ENCODE measurements around the gene TCF12.
"Not testable (repeated sequence)": the region's sequence is repeated elsewhere in the genome, so short reads cannot be mapped to it uniquely, and the experiment has no call there.

The TCF12 gene

DNA sequence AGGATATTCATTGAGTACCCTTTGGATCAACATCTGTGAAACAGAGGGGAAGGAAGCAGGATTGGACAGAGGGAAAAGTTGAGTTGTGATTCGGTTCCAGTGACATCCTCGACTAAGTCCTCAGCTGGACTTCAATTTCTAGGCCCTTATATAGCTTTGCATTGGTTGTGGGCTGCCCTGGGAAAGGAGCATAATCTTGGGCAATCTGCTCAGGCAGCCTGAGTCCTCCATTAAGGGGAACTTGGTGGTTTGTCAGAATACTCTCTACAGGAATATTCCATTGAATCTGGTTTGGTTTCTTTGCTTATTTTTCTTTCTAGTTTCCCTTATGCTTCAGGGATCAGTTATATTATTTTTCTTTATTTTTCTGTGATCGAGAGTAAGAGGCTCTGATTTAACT is 94.1 kb downstream of the TCF12 start:
- DNase-seq (ENCODE audit: low read depth in 1 of 2, low spot score in 1 of 2) = peak in 1 of 2 experiments; percentile 72
- H3K27me3 ChIP-seq (ENCODE audit: insufficient read depth, poor library complexity, severe bottlenecking) = no peaks in the 10 kb centered on the region
- no peak overlapping the region for H3K27ac ChIP-seq (replicated peaks)
- TF ChIP-seq, protein P1, sequence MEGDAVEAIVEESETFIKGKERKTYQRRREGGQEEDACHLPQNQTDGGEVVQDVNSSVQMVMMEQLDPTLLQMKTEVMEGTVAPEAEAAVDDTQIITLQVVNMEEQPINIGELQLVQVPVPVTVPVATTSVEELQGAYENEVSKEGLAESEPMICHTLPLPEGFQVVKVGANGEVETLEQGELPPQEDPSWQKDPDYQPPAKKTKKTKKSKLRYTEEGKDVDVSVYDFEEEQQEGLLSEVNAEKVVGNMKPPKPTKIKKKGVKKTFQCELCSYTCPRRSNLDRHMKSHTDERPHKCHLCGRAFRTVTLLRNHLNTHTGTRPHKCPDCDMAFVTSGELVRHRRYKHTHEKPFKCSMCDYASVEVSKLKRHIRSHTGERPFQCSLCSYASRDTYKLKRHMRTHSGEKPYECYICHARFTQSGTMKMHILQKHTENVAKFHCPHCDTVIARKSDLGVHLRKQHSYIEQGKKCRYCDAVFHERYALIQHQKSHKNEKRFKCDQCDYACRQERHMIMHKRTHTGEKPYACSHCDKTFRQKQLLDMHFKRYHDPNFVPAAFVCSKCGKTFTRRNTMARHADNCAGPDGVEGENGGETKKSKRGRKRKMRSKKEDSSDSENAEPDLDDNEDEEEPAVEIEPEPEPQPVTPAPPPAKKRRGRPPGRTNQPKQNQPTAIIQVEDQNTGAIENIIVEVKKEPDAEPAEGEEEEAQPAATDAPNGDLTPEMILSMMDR (IDR thresholded peaks at IDR 0.05; ENCODE audit: insufficient read depth, low read length) = no peak
- no peak for TF ChIP-seq SPI1 (IDR thresholded peaks at IDR 0.05; ENCODE audit: borderline replicate concordance, low read depth)
- no peak for TF ChIP-seq POLR2AphosphoS5 (IDR thresholded peaks at IDR 0.05; ENCODE audit: low read depth)
- TF ChIP-seq, protein P2, sequence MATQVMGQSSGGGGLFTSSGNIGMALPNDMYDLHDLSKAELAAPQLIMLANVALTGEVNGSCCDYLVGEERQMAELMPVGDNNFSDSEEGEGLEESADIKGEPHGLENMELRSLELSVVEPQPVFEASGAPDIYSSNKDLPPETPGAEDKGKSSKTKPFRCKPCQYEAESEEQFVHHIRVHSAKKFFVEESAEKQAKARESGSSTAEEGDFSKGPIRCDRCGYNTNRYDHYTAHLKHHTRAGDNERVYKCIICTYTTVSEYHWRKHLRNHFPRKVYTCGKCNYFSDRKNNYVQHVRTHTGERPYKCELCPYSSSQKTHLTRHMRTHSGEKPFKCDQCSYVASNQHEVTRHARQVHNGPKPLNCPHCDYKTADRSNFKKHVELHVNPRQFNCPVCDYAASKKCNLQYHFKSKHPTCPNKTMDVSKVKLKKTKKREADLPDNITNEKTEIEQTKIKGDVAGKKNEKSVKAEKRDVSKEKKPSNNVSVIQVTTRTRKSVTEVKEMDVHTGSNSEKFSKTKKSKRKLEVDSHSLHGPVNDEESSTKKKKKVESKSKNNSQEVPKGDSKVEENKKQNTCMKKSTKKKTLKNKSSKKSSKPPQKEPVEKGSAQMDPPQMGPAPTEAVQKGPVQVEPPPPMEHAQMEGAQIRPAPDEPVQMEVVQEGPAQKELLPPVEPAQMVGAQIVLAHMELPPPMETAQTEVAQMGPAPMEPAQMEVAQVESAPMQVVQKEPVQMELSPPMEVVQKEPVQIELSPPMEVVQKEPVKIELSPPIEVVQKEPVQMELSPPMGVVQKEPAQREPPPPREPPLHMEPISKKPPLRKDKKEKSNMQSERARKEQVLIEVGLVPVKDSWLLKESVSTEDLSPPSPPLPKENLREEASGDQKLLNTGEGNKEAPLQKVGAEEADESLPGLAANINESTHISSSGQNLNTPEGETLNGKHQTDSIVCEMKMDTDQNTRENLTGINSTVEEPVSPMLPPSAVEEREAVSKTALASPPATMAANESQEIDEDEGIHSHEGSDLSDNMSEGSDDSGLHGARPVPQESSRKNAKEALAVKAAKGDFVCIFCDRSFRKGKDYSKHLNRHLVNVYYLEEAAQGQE (IDR thresholded peaks at IDR 0.05; ENCODE audit: insufficient replicate concordance, low read depth) = no peak
- no peak for TF ChIP-seq GABPA (IDR thresholded peaks at IDR 0.05; ENCODE audit: low read depth)
- H3K4me3 ChIP-seq (replicated peaks; ENCODE audit: insufficient read depth, low read length) = no peak overlapping the region

DNA sequence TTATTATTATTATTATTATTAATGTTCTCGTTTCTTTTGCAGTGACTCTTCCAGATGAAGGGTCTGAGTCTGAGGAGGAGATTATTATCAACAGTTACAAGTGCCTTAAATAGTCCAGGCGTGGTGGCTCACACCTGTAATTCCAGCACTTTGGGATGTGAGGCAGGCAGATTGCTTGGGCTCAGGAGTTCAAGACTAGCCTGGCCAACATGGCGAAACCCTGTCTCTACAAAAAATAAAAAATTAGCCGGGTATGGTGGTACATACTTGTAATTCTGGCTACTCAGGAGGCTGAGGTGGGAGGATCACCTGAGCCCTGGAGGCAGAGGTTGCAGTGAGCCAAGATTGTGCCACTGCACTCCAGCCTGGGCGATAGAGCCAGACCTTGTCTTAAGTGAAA is 96.5 kb downstream of the TCF12 start:
- not testable (repeated sequence) for H3K4me3 ChIP-seq (replicated peaks; ENCODE audit: insufficient read depth, low read length); H3K27me3 ChIP-seq (ENCODE audit: insufficient read depth, poor library complexity, severe bottlenecking); H3K27ac ChIP-seq (replicated peaks); DNase-seq (ENCODE audit: low read depth in 1 of 2, low spot score in 1 of 2)

DNA sequence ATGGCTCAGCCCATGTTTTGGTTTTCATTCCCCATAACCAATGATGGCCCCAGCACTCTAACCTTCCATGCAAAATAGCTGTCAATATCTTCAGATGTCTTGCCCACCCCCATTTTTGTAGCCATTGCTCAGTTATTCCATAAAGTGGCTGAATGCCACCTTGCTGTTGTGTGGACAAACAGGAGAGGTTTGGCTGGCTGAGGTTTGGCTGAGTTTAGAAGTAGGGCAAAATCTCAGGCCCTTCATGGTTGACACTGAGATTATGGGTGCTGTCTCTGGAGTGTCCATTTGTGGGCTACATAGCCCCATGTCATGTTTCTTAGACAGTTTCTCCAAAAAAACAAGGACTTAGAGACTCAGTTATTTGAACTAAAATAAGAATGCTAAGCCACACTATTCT is 96.9 kb downstream of the TCF12 start:
- no peaks in the 10 kb centered on the region for H3K27me3 ChIP-seq (ENCODE audit: insufficient read depth, poor library complexity, severe bottlenecking)
- TF ChIP-seq GABPA (IDR thresholded peaks at IDR 0.05; ENCODE audit: low read depth) (no peak), SPI1 (IDR thresholded peaks at IDR 0.05; ENCODE audit: borderline replicate concordance, low read depth) (no peak), POLR2AphosphoS5 (IDR thresholded peaks at IDR 0.05; ENCODE audit: low read depth) (no peak)
- TF ChIP-seq, protein P2 (IDR thresholded peaks at IDR 0.05; ENCODE audit: insufficient replicate concordance, low read depth) = no peak
- TF ChIP-seq, protein P1 (IDR thresholded peaks at IDR 0.05; ENCODE audit: insufficient read depth, low read length) = no peak
- H3K4me3 ChIP-seq (replicated peaks; ENCODE audit: insufficient read depth, low read length) = no peak overlapping the region
- DNase-seq (ENCODE audit: low read depth in 1 of 2, low spot score in 1 of 2) = no peak
- H3K27ac ChIP-seq (replicated peaks) = no peak overlapping the region

DNA sequence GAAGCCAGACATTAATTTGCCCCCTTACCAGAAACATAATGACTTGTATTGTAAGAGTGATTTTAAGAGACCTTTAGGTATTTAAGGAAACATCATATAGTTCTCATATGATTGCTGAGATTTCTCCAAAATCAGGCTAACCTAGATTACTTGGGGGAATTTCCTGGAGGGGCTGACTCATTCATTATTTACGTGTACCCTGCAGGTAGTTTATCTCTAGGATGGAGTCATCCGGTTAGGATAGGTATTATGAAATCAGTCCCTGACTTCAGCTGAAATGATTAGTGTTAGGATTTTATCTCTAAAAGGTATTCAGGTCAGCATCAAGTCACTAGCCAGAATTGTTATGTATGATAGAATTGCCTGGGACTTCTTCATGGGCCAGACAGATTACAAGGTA is 97.5 kb downstream of the TCF12 start:
- TF ChIP-seq GABPA (IDR thresholded peaks at IDR 0.05; ENCODE audit: low read depth) (no peak), SPI1 (IDR thresholded peaks at IDR 0.05; ENCODE audit: borderline replicate concordance, low read depth) (no peak), POLR2AphosphoS5 (IDR thresholded peaks at IDR 0.05; ENCODE audit: low read depth) (no peak)
- TF ChIP-seq, protein P1 (IDR thresholded peaks at IDR 0.05; ENCODE audit: insufficient read depth, low read length) = no peak
- TF ChIP-seq, protein P2 (IDR thresholded peaks at IDR 0.05; ENCODE audit: insufficient replicate concordance, low read depth) = no peak
- DNase-seq (ENCODE audit: low read depth in 1 of 2, low spot score in 1 of 2) = no peak
- Histone ChIP-seq H3K27me3 (ENCODE audit: insufficient read depth, poor library complexity, severe bottlenecking) (no peaks in the 10 kb centered on the region), H3K4me3 (replicated peaks; ENCODE audit: insufficient read depth, low read length) (no peak overlapping the region), H3K27ac (replicated peaks) (no peak overlapping the region)

Data from HL-60 (cell line).